ENCODE results near the gene EPHA5.

EPHA5 gene

GRCh38 chr4:65669111-65670019 lies 924 bp downstream of the EPHA5 start:
- TF ChIP-seq CTCF (IDR thresholded peaks at IDR 0.05; ENCODE audit: insufficient read depth, low read length, poor library complexity, severe bottlenecking) = no peak
- Histone ChIP-seq H3K36me3 (ENCODE audit: control insufficient read depth, insufficient read depth, low read length) (no peaks in the 10 kb centered on the region), H3K4me3 (replicated peaks; ENCODE audit: low read depth, low read length) (no peak overlapping the region), H3K27me3 (replicated peaks; ENCODE audit: control insufficient read depth, insufficient read depth, low read length) (no peaks in the 10 kb centered on the region)
- no peak for DNase-seq (ENCODE audit: extremely low read depth, insufficient read length)

DNA sequence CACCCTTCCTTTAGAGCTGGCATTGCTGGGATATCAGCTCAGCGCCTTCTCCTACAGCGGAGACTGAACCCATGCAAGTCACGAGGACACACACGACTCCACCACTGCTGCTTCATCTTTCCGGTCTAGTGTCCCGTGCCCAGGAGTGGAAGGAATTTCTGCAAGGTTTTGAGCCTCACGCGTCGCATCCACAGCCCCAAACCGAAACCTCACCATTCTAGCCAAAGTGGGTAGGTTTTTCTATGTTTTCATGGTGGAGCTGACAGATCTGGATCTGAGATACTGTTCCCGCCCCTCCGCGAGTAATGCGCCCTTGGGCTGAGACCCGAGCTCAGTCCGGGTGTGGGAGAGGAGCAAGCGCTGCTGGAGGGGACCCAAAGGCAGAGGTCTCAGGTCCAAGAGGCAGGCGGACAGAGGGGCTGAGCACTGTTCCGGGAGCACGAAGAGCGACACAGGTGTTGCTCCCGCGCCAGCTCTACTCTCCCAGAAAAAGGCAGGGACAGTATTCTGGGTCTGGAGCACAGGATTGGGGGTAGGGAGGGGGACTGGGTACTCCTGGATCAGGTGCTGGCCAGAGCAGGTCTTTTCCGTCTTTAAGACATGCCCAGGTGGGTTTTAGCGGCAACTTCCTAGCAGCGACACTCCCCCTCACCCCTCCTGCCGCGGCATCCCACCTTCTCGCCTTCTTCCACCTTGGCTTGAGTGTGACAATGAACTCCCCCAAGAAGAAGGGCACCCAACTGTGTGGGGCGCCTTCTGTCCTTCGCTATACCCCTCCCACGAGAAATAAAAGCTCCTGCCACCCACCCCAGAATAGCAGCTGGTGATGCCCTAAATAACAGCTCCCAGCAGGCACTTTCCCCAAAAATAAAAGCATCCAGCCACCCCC lies 1.8 kb downstream of the EPHA5 start:
- Histone ChIP-seq H3K27me3 (replicated peaks; ENCODE audit: control insufficient read depth, insufficient read depth, low read length) (no peaks in the 10 kb centered on the region), H3K4me3 (replicated peaks; ENCODE audit: low read depth, low read length) (no peak overlapping the region), H3K36me3 (ENCODE audit: control insufficient read depth, insufficient read depth, low read length) (no peaks in the 10 kb centered on the region)
- DNase-seq (ENCODE audit: extremely low read depth, insufficient read length) = no peak
- no peak for TF ChIP-seq CTCF (IDR thresholded peaks at IDR 0.05; ENCODE audit: insufficient read depth, low read length, poor library complexity, severe bottlenecking)

- H3K4me3 ChIP-seq (replicated peaks; ENCODE audit: low read depth, low read length) = no peak overlapping the region
- no peaks in the 10 kb centered on the region for H3K36me3 ChIP-seq (ENCODE audit: control insufficient read depth, insufficient read depth, low read length)
- no peaks in the 10 kb centered on the region for H3K27me3 ChIP-seq (replicated peaks; ENCODE audit: control insufficient read depth, insufficient read depth, low read length)
- DNase-seq (ENCODE audit: extremely low read depth, insufficient read length) = no peak
- no peak for TF ChIP-seq CTCF (IDR thresholded peaks at IDR 0.05; ENCODE audit: insufficient read depth, low read length, poor library complexity, severe bottlenecking)
These were observed 2.7 kb downstream of the EPHA5 start for GRCh38 chr4:65667506-65668041.

DNA sequence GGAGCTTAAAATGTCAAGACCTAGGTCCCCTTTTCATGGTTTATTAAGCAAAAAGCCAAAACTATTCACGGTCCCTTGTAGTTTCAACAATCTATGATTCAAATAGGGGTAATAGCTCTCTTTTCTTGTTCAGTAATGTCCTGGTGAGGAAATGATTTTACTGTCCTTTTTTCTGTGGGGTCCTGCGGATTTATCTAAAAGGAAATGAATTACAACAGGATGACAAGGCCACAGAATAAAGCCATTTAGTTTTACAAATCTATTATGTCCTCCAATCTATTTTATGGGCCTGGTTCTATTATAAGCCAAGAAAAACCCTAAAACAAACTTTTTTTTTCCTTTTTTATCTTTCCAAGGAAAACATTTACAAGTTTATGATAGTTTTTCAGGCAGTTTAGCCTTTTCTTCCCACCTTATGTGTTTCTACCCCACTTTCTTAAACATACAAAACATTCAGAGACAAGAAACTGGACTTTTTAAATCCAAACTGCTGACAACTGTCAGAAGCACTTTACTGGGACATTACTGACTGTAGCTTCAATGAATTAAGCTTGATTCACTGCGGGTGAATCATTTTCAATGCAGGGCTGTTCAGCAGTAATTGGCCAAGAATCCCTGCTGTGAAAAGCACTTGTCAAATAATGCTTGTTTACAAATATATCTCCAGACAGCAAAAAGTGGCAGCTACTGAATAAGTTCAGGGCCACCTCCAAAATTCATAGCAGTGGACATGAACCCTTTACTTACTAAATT lies 4.3 kb downstream of the EPHA5 start:
- Histone ChIP-seq H3K4me3 (replicated peaks; ENCODE audit: low read depth, low read length) (no peak overlapping the region), H3K27me3 (replicated peaks; ENCODE audit: control insufficient read depth, insufficient read depth, low read length) (no peaks in the 10 kb centered on the region), H3K36me3 (ENCODE audit: control insufficient read depth, insufficient read depth, low read length) (no peaks in the 10 kb centered on the region)
- TF ChIP-seq CTCF (IDR thresholded peaks at IDR 0.05; ENCODE audit: insufficient read depth, low read length, poor library complexity, severe bottlenecking) = no peak
- no peak for DNase-seq (ENCODE audit: extremely low read depth, insufficient read length)

- DNase-seq (ENCODE audit: extremely low read depth, insufficient read length) = no peak
- Histone ChIP-seq H3K4me3 (replicated peaks; ENCODE audit: low read depth, low read length) (no peak overlapping the region), H3K36me3 (ENCODE audit: control insufficient read depth, insufficient read depth, low read length) (no peaks in the 10 kb centered on the region), H3K27me3 (replicated peaks; ENCODE audit: control insufficient read depth, insufficient read depth, low read length) (no peaks in the 10 kb centered on the region)
- no peak for TF ChIP-seq CTCF (IDR thresholded peaks at IDR 0.05; ENCODE audit: insufficient read depth, low read length, poor library complexity, severe bottlenecking)
These were observed 8.8 kb downstream of the EPHA5 start for GRCh38 chr4:65661471-65661870.

All from GM06990 (cell line).